Activated CD4-positive, alpha-beta T cell treated with anti-CD3 and anti-CD28 coated beads for 24 hours (primary cell): ENCODE data around the gene SREBF2.

Experiments
- DNase-seq, 2 donors: peaks; one replicate each; pipeline ENCODE4 v3.0.0-alpha.2; 2020; ENCODE audit warnings: low read depth in 2 of 2

Gene SREBF2

GRCh38 chr22:41908411-41909309 is 75.8 kb downstream of the SREBF2 start:
- DNase-seq: no peak

DNA sequence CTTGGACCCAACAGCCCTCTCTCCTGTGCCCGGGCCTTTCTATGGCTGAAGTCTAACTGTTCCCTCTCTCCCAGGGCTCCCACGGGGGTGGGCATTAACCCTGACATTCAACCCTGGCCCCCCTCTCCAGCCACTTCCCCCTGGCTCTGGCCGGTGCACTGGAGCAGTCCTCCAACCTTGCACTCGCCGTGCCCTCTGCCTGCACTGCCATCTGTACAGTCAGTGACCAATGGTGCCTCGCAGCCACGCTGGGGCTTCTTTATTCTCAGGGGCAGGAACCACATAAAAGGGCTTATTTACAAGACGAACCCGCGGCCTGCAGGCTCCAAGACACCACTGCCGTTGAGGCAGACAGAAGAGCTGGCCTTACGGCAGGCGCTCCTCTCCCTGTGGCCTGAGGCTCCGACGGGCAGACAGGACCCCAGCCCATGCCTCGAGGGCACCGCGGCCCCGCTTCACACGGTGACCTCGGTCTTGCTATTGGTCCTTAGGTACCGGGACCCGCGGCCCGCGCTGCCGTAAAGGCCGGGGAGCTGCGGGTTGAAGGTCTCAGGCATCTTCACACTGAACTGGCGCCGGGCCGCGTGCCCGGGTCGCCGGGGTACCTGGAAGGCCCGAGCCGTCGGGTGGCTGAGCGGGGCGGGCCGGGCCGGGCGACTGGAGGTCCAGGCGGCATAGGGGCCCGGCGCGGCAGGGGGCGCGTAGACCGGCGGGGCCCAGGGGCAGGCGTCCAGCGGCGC is 76.6 kb downstream of the SREBF2 start:
- no peak for DNase-seq

DNA sequence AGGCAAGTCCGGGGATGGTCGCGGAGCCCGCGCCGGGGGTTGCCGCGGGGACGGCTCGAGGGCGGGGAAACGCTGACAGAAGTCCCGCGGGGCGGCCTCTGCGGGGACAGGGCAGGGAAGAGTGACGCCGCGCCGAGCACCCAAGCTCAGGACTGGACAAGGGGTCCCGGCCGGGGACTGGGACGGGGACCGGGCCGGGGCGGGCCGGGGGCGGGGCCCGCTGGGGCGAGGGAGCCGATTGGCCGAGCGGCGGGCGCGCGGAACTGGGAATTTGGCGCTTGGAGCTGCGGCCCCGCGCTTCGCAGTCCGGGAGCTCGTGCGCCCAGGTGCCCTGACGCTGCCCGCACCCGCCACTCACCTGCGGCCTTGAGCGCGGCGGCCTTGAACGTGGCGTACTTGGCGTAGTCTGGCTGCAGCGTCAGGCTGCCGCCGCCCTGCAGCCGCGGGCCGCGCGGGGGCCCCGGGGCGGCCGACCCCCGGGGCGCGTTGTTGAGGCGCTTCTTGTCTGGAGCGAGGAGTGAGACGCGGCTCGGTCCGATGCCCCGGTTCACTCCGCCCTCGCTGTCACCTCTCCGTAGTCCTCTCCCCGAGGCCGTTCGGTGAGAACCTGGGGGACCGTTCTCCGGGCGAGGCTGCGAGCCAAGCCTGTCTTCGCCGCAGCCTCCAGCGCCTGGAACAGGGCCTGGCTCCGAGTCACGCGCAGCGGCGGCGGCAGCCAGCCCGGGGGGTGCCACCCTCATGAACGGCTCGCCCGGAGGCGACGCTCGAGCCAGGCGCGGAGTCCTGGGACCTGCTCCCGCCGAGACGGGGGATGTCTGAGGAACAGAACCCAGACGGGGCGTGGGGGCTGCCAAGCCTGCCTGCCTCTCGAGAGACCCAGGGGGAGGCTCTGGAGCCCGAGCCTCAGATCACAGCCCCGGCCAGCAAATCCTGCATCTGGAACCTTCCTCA is 77.4 kb downstream of the SREBF2 start:
- DNase-seq: no peak

- no peak for DNase-seq
Measured at GRCh38 chr22:41911001-41911611, 78.2 kb downstream of the SREBF2 start.

DNA sequence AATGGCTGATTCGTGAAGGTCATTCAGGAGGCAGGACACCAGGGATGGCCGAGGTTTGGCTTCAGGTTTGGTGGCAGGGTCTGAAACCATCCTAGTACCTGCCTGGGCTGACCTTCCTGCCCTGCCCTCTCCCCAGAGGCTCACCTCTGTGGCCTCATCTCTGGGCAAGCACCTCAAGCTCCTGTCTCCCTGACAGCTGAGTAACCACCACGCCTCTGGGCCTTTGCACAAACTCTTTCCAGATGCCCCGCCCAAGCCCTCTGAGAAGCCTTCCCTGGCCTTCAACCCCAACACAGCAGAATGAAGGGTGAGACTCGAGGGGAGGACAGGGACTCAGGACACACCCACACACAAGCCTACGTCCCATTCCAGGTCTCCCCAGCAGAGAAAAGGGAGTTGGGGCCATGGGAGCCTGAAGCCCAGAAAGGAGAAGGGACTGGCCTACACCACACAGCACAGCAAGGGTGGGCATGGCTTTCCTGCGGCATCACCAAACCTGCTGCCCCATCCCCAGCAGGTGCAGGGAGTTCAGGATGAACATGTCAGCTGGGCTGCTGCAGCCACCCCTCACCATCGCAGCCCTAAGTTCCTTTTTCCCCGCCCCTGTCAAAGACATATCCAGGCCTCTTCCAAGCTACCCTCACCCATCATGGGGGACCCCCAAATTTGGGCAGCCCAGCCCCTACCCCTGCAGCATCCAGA is 79.6 kb downstream of the SREBF2 start:
- no peak for DNase-seq

DNA sequence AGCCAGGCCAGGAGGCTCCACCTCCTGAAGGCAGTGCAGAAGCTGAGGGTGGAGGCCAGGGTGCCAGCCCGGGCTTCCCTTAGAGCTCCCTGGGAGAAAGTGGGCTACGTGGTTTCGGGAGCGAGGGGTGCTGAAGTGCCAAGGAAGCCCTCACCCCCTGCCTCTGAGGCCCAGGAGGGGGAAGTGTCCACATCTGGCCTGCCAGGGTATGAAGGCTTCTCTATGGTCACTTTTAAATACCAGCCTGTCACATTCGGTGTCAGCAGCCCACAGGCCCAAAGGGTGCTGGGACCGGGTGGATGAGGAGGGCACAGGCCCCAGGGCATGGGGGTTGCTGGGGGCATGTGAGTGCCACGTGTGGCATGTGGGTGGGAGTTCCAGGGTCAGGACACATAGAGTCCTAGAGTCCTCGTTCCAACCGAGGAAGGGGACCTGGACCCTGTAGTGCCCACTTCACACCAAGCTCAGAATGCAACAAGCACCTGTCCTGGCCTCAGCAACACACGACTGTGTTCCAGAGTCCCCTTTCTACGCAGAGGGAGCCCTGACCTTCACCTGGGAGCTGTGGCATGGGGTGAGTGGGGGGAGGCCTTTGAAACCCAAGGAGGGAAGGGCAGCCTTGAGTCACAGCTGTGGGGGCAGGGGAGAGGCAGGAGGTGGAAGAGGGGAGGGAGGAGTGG is 80.3 kb downstream of the SREBF2 start:
- DNase-seq: no peak

GRCh38 chr22:41913842-41914534 is 81.1 kb downstream of the SREBF2 start:
- no peak for DNase-seq

DNA sequence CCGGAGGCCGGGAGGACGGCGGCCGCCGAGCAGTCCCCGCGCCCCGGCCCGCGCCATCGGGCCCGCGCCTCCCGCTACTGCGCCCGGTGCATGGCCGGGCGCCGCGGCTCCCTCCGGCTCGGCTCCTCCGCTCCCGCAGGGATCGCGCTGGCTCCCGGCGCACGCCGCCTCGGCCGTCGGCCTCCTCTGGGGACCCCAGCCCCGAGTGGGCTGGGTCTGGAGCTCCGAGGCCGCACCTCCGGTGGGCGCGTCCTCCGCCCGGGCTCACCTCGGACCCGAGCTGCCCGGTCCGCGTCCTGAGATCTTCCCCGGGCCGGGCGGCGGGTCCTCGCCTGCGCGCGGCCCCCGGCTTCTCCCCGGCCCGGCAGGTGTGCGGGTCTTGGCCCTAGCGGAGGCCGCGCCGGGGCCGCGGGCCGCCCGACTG is 81.7 kb downstream of the SREBF2 start:
- DNase-seq: no peak

- peak in 1 of 2 donors; percentile 38 for DNase-seq
Measured at GRCh38 chr22:41915035-41915785, 82.3 kb downstream of the SREBF2 start, which contains the start of gene SHISA8. TSS of gene SHISA8 (minus strand) at chr22:41915074. CDS start at chr22:41914667, 407 bp downstream.

DNA sequence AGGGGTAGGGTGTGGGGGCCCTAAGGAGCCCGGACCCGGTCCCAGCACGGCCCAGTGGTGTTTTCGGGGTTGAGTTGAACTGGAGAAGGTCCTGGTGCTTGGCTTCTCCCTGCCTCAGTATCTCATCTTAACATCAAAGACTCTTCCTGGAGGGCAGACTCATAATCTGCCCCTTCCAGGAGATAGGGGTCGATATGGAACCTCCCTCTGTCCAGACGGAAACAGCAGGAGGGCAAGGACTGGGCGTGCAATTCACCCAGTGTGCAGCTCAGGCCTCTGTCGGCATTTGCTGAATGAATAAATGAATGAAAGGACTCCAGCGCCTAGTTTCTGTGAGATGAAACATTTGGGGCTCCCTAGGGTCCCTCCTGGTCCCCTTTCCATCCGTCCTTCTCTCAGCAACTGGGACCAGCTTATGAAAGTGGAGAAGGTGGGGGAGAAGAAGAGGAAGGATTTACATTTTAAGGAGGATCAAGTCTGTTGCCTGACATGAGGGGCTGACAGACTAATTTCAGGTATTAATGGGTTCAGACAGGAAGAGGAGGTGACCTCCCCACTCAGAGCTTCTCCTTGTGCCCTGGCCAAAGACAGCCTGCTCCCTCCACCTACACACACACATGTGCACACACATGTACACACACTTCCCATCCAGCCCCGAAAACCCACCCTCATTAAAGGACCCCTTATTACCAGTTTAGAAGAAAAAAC is 83.0 kb downstream of the SREBF2 start:
- DNase-seq: no peak

- DNase-seq: no peak
Measured at GRCh38 chr22:41916745-41917358, 83.9 kb downstream of the SREBF2 start.

GRCh38 chr22:41917375-41917902 is 84.5 kb downstream of the SREBF2 start:
- DNase-seq: no peak

- DNase-seq: no peak
Measured at GRCh38 chr22:41917903-41918791, 85.2 kb downstream of the SREBF2 start.

DNA sequence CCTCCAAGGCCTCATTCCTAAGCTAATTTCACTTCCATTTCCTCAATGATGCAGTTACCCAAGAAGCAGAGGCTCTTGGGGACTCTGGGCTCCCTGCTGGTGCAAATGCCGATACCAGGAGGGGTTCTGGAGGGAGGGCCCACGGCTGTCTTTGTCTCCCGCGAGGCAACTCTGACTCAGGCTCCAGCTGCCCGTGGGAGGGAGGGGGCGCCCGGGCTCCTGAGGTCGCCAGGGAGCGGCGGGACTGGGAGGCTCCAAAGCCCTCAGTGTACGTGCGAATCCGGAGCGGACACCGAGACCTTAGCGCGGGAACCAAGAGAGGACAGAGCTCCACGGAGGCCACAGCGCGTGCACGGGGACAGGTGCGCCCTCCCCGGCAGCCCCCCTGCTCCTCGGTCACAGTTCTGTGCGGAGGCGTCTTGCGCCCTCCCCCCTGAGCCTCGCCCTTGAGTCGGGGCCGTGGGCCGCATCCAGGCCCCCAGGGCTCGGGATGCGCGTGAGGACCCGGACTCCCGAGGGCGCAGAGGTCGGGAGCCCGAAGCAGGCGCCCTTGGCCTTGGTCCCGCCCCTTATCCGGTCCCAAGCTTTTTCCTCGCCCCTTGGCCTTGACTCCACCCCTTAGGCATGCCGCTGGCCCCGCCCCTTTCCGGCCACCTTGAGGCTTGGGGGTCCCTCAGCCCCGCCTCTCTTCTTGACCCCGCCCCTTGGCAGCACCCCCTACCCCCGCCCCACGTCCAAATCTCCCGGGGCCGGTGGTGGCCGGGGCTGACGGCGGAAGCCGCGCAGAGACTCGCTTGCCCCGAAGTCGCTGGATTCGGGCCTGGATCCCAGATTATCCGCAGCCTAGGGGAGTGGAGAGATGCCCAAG is 86.7 kb downstream of the SREBF2 start:
- DNase-seq: no peak

DNA sequence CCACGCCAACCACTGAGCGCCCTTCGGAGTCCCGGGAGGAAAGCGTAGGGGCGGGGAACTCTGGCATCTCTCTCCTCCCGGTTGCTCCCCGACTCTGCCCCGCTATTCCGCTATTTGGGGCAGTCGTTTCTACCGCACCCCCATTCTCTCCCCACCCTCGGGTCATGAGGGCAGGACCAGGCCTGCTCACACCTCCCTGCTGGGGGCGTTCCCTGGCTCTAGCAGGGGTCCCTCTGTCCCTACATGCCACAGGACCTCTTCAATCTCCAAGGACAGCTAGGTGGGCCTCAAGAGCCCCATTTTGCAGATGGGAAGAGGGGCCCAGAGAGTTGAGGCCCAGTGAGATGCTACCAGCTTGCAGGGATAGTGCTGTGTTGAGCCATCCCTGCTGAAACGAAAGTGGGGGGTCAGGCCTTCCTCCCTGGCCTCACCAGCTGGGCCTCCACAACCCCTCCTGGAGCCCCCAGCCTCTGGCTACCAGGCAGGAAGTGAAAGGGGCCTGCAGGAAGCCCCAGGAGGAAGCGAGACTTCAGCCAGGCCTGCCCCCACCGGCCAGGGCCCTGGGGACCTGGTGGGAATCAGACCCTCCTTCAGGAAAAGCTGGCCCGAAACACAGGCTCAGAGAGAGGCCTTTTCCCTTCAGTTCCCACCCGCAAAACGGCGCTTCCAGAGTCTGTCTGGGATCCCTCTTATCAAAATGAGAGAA is 87.5 kb downstream of the SREBF2 start:
- DNase-seq: no peak
